Activated CD4-positive, alpha-beta T cell treated with anti-CD3 and anti-CD28 coated beads for 48 hours (primary cell): ENCODE measurements around the gene IGSF8.
"Not testable (repeated sequence)": the region's sequence is repeated elsewhere in the genome, so short reads cannot be mapped to it uniquely, and the experiment has no call there.

Source experiments
- DNase-seq: peaks from one replicate; pipeline ENCODE4 v3.0.0-alpha.2; 2020

The IGSF8 gene

GRCh38 chr1:160097911-160098851 is at the start of gene IGSF8:
IGSF8 (minus strand) TSS chr1:160098619; CDS start chr1:160098472, 147 bp downstream.
- peak; percentile 94 for DNase-seq

- no peak for DNase-seq
Observed at GRCh38 chr1:160148121-160148520, 49.7 kb upstream of the IGSF8 start.

- no peak for DNase-seq
Observed at GRCh38 chr1:160146107-160146506, 47.7 kb upstream of the IGSF8 start.

GRCh38 chr1:160144921-160145320 is 46.5 kb upstream of the IGSF8 start:
- no peak for DNase-seq

GRCh38 chr1:160143695-160144094 is 45.3 kb upstream of the IGSF8 start:
- DNase-seq = no peak

GRCh38 chr1:160139840-160140239 is 41.4 kb upstream of the IGSF8 start:
- no peak for DNase-seq

- DNase-seq = no peak
Observed at GRCh38 chr1:160137216-160137862, 38.9 kb upstream of the IGSF8 start.

- DNase-seq = no peak
Observed at GRCh38 chr1:160136926-160137200, 38.4 kb upstream of the IGSF8 start.

GRCh38 chr1:160136121-160136925 is 37.9 kb upstream of the IGSF8 start:
- no peak for DNase-seq

- no peak for DNase-seq
Observed at GRCh38 chr1:160134791-160135572, 36.6 kb upstream of the IGSF8 start.

GRCh38 chr1:160133990-160134770 is 35.8 kb upstream of the IGSF8 start:
- no peak for DNase-seq

GRCh38 chr1:160131803-160132565 is 33.6 kb upstream of the IGSF8 start:
- no peak for DNase-seq

GRCh38 chr1:160130939-160131338 is 32.5 kb upstream of the IGSF8 start:
- DNase-seq = no peak

GRCh38 chr1:160130486-160130885 is 32.1 kb upstream of the IGSF8 start:
- no peak for DNase-seq

- DNase-seq = no peak
Observed at GRCh38 chr1:160129966-160130365, 31.5 kb upstream of the IGSF8 start.

- DNase-seq = no peak
Observed at GRCh38 chr1:160129558-160129957, 31.1 kb upstream of the IGSF8 start.

GRCh38 chr1:160129046-160129445 is 30.6 kb upstream of the IGSF8 start:
- DNase-seq = no peak

GRCh38 chr1:160128636-160129035 is 30.2 kb upstream of the IGSF8 start:
- no peak for DNase-seq

GRCh38 chr1:160127865-160128523 is 29.6 kb upstream of the IGSF8 start:
- DNase-seq = no peak

GRCh38 chr1:160127381-160127780 is 29.0 kb upstream of the IGSF8 start:
- DNase-seq = no peak

- not testable (repeated sequence) for DNase-seq
Observed at GRCh38 chr1:160126342-160126741, 27.9 kb upstream of the IGSF8 start.
